ENCODE results near the gene PDGFA. TPM values are rescaled to one million over a fixed set of nuclear protein-coding genes. Genes with fewer than 3 reads are reported as not detected.
"Not testable (repeated sequence)": the region's sequence is repeated elsewhere in the genome, so short reads cannot be mapped to it uniquely, and the experiment has no call there.

PDGFA gene
- total and polyA plus RNA-seq, 3 donors from 2014 or later = 7.2 to 13.8 (median 13.8) TPM

DNA sequence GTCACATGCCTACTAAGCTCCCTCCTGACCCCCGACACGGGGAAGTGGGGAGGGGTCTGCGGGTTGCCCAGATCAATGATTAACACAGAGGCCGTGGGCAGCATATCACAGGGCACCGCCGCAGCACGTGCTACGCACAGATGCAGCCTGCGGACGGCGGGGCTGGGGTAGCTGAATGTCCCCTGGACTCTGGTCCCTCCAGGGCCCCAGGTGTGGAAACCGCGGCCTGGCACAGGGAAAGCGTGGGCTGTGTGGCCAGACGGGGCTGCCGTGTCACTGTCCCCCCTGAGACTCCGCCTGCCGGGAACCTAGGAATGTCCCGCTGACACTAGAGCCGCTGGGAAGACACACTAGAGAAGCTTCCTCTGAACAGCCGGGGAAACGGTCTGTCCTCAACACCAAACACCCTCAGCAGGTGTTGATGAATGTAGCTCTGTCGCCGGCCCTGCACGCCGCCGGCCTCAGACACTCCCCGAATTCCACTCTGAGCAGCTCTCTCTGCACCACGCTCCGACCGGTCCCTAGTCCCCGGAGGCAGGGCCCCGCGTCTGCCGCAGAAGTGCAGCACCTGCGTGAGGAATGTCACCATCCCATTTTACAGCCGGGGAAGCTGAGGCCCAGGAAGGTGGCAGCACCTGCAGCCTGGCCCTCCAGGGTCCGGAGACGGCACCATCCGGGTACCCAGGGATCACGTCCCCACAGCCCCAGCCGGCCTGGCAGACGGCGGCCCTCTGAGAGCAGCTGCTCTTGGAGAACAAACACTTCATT lies 33.4 kb upstream of the PDGFA start:
- DNase-seq = no peak
- intact Hi-C loops (cut with DNase I; ENCODE audit: low total_unique reads) = no loop called here
- Histone ChIP-seq H3K36me3 (ENCODE audit: low read depth, missing control alignments) (no peaks in the 10 kb centered on the region), H3K4me3 (no peak overlapping the region), H3K9me3 (no peaks in the 10 kb centered on the region), H3K27ac (no peak overlapping the region), H3K27me3 (no peaks in the 10 kb centered on the region), H3K4me1 (no peaks in the 10 kb centered on the region)
- TF ChIP-seq, protein P1, sequence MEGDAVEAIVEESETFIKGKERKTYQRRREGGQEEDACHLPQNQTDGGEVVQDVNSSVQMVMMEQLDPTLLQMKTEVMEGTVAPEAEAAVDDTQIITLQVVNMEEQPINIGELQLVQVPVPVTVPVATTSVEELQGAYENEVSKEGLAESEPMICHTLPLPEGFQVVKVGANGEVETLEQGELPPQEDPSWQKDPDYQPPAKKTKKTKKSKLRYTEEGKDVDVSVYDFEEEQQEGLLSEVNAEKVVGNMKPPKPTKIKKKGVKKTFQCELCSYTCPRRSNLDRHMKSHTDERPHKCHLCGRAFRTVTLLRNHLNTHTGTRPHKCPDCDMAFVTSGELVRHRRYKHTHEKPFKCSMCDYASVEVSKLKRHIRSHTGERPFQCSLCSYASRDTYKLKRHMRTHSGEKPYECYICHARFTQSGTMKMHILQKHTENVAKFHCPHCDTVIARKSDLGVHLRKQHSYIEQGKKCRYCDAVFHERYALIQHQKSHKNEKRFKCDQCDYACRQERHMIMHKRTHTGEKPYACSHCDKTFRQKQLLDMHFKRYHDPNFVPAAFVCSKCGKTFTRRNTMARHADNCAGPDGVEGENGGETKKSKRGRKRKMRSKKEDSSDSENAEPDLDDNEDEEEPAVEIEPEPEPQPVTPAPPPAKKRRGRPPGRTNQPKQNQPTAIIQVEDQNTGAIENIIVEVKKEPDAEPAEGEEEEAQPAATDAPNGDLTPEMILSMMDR (IDR thresholded peaks at IDR 0.05) = no peak
- no peak for TF ChIP-seq POLR2A (IDR thresholded peaks at IDR 0.05)
- WGBS, 2 donors = 67 to 69% methylated on average over 20 to 44 of the region's 44 CpGs

DNA sequence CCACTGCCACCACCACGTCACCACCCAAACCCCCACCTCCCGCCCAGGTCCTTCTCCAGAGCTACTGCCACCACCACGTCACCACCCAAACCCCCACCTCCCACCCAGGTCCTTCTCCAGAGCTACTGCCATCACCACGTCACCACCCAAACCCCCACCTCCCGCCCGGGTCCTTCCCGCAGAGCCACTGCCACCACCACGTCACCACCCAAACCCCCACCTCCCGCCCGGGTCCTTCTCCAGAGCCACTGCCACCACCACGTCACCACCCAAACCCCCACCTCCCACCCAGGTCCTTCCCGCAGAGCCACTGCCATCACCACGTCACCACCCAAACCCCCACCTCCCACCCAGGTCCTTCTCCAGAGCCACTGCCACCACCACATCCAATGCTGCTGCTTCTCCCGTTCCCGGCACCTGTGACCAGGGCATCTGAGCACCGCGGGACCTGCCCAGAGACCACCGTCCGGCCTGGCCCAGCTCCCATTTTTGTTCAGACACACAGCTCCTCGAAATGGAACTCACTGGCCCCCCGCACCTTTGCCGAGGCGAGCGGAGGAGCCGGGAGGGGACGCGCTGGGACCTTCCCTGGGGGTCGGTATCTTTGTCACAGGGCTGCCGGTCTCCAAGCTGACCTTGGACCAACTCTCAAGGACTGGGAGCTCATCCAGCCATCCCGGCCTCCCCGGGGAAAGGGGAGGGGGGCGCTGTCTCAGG lies 32.7 kb upstream of the PDGFA start:
- intact Hi-C loops (cut with DNase I; ENCODE audit: low total_unique reads); H3K9me3 ChIP-seq; H3K4me1 ChIP-seq; H3K4me3 ChIP-seq; DNase-seq; H3K27me3 ChIP-seq; H3K36me3 ChIP-seq (ENCODE audit: low read depth, missing control alignments); H3K27ac ChIP-seq: not testable (repeated sequence)
- WGBS, 2 donors = 67 to 93% methylated on average over 20 to 21 of the region's 32 CpGs

DNA sequence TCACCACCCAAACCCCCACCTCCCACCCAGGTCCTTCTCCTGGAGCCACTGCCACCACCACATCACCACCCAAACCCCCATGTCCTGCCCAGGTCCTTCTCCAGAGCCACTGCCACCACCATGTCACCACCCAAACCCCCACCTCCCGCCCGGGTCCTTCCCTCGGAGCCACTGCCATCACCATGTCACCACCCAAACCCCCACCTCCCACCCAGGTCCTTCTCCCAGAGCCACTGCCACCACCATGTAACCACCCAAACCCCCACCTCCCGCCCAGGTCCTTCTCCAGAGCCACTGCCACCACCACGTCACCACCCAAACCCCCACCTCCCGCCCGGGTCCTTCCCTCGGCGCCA lies 31.9 kb upstream of the PDGFA start:
- H3K9me3 ChIP-seq; H3K36me3 ChIP-seq (ENCODE audit: low read depth, missing control alignments); H3K4me1 ChIP-seq; H3K27ac ChIP-seq; DNase-seq; intact Hi-C loops (cut with DNase I; ENCODE audit: low total_unique reads); H3K4me3 ChIP-seq; H3K27me3 ChIP-seq: not testable (repeated sequence)
- WGBS, 2 donors = 83 to 92% methylated on average over 5 to 9 of the region's 9 CpGs

DNA sequence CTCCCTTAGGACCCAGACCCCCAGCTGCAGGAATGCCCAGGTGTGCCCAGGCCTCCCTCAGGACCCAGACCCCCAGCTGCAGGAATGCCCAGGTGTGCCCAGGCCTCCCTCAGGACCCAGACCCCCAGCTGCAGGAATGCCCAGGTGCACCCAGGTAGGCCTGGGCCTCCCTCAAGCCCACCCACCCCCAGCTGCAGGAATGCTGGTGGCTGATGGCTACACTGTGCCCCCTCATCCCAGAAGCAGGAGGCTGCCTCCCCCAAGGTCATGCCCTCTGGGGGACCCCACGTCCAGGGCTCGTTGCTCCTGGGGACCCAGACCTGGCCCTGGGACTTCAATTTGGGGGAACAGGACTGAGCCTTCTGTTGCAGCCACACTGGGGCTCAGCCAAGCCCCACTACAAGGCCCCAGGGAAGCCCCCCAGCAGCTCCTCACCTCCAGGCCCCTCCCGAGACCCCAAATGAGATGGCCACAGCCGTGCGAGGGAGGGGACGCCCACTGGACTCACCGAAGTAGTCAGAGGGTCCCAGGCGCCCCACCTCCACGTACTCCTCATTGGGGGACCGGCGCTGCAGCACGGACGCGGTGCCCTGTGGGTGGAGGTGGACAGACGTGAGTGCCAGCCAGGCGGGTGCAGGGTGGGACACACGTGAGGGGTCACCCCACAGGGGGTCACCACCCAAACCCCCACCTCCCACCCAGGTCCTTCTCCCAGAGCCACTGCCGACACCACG lies 31.4 kb upstream of the PDGFA start:
- Histone ChIP-seq H3K4me1 (no peaks in the 10 kb centered on the region), H3K27ac (no peak overlapping the region), H3K27me3 (no peaks in the 10 kb centered on the region), H3K36me3 (ENCODE audit: low read depth, missing control alignments) (no peaks in the 10 kb centered on the region), H3K9me3 (no peaks in the 10 kb centered on the region), H3K4me3 (no peak overlapping the region)
- intact Hi-C loops (cut with DNase I; ENCODE audit: low total_unique reads) = no loop called here
- TF ChIP-seq POLR2A (IDR thresholded peaks at IDR 0.05) = no peak
- TF ChIP-seq, protein P1 (IDR thresholded peaks at IDR 0.05) = no peak
- WGBS, 2 donors = 90 to 95% methylated on average over 11 to 19 of the region's 19 CpGs
- no peak for DNase-seq

DNA sequence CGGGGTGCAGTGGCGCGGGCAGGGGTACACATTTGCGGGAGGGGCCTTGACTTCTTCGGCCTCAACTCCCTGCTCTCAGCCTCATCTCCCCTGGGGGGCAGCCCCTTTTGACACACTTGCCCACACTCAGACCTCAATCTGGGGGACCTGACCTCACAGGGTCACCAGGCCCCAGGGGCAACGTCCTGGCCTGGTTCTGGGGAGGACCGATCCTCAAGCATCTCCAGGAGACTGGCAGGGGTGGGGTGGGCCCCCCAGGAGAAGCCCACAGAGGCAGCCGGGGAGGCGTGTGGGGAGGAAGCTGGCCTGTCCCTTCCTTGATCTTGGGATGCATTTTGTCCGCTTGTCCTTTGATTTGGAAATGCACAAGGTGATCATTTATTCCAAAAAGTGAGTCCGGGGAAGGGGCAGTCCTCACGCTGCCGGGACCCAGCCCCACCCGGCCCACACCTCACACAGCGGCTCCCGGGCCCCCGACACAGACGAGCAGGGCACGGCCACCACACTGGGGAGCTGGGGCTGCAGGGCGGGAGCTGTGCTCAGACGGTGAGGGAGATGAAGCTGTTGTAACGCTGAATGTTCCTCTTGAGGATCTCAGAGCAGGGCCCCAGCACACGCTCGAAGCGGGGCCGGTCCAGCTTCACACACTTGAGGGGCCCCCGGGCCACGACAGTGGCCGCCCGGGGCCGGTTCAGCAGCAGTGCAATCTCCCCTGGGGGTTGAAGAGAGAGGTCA lies 30.4 kb upstream of the PDGFA start:
- intact Hi-C loops (cut with DNase I; ENCODE audit: low total_unique reads) = no loop called here
- WGBS, 2 donors = 96% methylated on average over 18 to 31 of the region's 31 CpGs
- no peaks in the 10 kb centered on the region for H3K4me1 ChIP-seq
- H3K36me3 ChIP-seq (ENCODE audit: low read depth, missing control alignments) = no peaks in the 10 kb centered on the region
- H3K27me3 ChIP-seq = no peaks in the 10 kb centered on the region
- no peak for DNase-seq
- H3K9me3 ChIP-seq = no peaks in the 10 kb centered on the region
- H3K4me3 ChIP-seq = no peak overlapping the region
- no peak for TF ChIP-seq POLR2A (IDR thresholded peaks at IDR 0.05)
- TF ChIP-seq, protein P1 (IDR thresholded peaks at IDR 0.05) = no peak
- H3K27ac ChIP-seq = no peak overlapping the region
